Measurements from ENCODE around the gene CKMT2. TPM values are rescaled to one million over a fixed set of nuclear protein-coding genes. Genes with fewer than 3 reads are reported as not detected.

The CKMT2 gene
- total RNA-seq, result 0.27 TPM in 1 of 2 replicates, not detected in the other

DNA sequence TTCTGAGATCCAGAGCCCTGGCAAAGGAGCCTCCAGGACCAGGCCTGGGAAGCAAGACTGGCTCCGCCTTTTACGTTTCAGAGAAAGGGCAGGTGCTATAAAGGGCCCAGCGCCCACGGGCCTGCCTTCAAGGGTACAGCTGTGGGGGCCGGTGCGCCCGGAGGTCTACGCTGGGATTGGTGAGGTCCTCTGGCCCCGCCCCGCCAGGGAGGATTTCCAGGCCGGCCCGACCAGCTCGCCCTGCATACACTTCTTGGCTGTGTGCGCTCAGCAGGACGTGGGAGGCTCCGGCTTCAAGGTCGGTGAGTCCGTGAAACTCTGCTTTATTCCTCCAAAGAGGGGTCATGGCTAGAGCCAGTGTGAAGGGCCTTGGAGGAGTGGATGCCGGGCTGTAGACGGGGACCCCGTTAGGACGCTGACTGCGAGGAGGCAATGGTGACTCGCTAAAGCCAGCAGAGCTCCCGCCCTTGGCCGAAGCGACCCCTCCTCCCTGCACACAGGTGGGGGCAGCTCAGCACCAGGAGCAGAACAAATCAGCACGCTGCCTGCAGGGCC is at the start of gene CKMT2:
TSS of gene CKMT2 (plus strand) at position 243 of the 555 bp plus-strand sequence. CDS start 17,811 bp downstream, outside the sequence.
- intact Hi-C loops (cut with micrococcal nuclease), result no loop called here

DNA sequence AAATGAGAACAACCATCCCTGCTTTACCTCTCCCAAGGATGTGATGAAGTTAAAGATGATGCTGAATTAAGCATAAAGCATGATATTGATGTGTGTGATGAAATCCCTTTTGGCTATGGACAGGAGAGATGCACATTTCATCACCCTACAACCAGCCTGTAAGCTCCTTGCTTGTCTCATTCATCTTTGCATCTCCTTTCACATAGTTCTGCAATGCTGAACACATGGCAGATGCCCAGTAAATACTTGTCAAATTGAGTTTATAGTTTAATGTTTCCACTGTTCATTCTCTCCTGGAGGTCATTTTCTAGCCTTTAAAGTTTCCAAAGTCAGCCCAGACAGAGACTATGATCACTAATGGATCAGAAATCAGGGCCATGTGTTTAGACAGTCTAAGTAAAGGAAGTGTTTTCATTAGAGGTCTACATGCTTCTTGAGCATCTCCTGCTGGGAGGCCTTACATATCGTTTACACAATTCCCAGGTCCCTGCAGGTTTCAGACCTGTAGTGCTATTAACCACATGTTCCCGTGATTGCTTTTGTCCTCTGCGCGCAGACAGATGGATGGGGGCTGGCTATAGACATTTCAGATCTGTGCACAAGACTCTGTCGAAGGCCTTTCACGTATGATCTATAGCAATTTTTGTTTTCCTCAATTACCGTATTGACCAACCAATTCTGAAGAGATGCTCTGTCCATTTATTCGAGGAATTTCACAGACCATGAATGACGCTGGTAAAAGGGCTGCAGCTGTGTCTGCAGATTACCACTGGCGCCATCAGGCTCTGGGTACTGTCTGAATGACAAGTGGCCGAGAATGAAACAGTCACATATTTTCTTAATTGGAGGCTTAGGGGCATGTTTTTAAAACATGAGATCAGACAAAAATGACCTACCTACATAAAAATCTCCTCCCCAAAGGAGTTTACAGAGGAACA is 49.0 kb upstream of the CKMT2 start:
- intact Hi-C loops (cut with micrococcal nuclease), result no loop called here

DNA sequence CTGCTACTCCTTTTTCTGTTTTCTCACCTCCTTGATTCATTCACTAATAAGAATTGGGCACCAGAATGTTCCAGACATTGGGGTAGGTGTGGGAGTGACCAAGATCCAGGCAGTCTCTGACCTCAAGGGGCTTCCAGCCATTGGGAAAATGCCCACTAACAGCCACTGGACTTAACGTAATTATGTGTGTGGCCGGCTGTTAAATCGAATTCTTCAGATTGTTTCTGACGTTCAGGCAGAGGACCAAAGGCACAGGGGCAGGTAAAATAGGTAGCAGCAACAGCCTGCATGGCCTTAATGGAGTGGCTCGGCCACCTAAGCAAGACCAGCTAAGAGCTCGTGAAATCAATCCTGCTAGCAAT is 48.4 kb upstream of the CKMT2 start:
- intact Hi-C loops (cut with micrococcal nuclease), result no loop called here

DNA sequence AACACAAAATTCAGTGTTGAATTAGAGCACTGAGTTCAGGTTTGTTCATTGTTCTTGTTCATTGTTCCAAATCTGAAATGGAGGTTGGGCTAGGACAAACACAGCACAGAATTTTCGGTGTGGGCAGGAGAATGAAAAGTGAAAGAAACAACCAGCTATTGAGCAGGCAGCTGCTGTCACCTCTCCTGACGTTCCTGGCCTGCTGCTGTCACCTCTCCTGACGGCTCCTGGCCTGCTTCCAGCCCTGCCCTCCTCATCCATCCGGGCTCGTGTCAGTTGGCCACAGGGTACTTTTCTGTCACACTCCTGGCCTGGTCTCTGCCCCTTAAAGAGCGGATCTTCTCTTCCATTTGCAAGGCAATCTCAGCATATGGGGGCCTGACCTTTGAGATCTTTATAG is 45.2 kb upstream of the CKMT2 start:
- intact Hi-C loops (cut with micrococcal nuclease), result no loop called here

DNA sequence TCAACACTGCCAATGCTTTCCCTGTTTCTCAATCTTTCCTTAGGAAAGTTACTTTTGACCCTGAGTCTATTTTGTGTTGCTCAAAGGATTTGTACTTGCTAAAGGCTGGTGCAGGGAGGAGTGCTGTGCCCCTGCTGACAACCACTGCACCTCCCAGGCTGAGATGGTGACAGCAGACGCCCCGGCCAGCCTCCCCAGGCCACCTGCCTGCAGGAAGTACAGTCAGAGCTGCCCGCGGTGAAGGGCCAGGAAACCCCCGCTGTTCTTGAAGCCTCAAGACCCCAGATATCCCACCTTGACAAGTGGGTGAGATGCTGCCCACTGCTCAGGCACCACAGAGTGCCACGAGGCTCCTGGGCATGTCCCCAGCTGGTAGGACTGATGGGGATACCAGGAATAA is 44.2 kb upstream of the CKMT2 start:
- intact Hi-C loops (cut with micrococcal nuclease), result no loop called here

DNA sequence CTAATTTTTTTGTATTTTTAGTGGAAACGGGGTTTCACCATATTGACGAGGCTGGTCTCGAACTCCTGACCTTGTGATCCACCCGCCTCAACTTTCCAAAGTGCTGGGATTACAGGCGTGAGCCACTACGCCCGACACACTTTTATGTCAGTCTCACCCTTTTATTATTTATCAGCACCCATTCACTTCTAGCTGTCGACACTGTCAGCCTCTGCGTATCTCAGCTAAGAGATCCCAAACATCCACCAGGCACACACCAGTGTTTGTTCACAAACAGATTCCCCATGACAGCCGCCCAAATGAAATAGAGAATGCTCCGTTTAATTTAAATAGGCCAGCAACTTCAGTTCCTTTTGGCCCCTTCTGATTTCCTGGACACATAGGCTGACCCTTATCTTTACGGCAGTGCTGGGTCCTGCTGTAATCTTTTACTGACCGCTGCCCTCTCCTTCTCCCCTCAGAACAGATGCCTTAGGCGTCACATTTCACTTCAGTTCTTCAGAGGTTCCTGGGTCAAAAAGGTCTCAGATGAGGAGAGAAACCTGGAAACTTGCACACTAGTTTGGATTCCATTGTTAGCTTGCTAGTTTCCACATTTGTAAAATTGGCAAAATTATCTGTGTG is 43.1 kb upstream of the CKMT2 start:
- intact Hi-C loops (cut with micrococcal nuclease), result loop anchor here (5.0 kb wide), 1 partner anchor 228 kb away; the partner anchor contains the start of gene RASGRF2

DNA sequence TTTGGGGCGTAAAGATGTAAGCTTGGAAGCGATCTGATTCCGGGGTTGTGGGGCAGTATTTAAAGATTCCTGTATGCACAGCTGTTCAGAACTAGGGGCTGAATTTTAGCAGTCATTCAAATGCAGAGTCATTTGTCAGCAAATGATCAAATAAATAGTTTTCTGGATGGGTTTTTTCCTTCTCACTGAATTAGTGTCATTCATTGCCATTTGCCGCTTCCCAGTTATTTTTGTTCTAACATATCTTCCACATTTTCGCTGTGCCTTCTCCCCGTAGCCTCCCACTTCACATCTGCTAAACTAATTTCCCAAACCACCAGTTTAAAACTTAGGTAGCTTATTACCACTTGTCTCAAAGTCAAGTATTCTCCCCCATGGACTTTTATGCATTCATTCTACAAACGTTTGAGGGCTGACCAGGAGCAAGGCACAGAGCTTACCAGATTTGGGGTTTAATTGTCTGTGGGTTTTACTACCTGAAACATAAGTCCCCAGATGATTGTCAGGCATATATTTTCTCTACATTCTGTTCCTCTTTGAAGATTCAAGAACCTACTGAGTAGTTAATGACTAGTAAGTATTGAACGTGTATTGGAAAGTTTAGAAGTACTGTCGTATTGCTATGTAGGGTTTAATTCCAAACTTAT is 41.3 kb upstream of the CKMT2 start:
- intact Hi-C loops (cut with micrococcal nuclease), result loop anchor here (5.0 kb wide), 1 partner anchor 230 kb away; the partner anchor contains the start of gene RASGRF2

DNA sequence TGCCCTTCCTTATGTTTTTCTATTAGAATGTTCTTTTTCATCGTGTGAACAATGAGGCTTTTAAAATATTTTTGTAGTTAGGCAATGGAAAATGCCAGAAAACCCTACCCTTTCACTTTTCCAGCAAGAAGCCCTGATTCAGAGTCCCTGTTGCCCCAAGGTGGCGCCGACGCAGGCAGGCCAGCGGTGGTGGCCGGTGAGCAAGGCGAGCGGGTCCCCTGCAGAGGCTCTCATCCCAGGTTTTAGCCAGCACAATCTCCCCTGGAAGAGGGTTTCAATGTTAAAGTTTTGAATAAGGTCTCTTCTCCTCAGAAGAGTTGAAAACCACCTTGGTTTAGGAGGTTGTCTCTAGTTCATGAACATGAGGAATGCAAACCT is 40.8 kb upstream of the CKMT2 start:
- intact Hi-C loops (cut with micrococcal nuclease), result loop anchor here (5.0 kb wide), 1 partner anchor 230 kb away; the partner anchor contains the start of gene RASGRF2

DNA sequence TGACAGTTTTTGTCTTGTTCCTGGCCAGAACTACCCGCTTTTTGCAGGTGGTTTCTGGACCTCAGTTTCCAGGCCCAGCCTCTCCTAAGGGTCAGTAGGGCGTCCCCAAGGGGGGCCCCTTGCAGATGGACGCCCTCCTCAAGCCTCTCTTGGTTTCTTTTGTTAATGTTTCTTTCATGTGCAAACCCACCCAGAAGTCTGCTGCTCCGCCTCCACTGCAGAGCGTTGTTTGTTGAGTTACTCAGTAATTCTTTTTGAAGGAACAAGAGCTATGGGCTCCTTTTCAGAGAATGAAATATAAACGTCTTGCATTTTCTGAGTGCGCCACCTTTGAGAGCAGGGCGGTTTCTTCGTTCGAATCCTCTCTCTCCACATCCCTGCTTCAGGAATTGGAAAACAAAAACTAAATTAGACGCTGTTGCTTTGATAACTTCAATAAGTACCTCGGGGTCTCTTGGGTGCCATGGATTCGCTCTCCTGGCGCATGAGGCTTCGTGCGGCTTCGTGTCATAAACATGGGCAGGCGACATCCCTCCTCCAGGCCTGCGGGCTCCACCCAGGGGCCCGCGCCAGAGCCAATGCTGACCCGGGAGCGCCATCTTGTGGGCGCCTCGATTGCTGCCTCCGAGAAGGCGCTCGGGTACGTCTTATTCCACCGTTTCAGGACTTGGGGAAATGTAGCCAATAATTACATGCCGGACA is 38.3 kb upstream of the CKMT2 start:
- intact Hi-C loops (cut with micrococcal nuclease), result loop anchor here (1.0 to 5.0 kb wide), 9 partner anchors 30 to 848 kb away; partner anchors contain the start of genes RASGRF2 and ZCCHC9

DNA sequence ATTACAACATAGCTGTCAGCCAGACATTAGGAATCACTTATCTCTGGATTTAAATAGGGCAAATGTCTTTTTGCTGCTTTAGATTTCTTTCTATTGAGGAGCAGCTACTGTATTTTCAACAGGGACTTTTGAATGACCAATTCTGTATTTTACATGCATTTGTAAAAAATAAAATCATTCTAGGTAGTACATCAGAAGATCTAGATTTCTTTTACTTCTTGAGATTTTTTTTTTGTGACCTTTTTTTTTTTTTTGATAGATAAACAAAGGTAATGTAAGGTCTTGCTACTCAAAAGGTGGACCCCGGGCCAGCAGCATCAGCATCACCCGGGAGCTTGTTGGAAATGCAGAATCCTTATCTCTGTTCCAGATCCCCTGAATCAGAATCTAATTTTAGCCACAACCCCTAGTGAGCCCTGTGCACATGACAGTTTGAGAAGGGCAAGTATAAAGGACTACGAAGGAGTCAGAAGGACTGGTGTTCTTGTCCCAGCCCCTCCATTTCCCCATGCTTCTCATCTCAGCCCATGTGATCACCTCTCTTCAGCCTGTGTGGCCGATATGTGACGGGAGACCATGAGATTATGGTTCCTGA is 37.7 kb upstream of the CKMT2 start:
- intact Hi-C loops (cut with micrococcal nuclease), result loop anchor here (1.0 to 5.0 kb wide), 8 partner anchors 31 to 849 kb away; partner anchors contain the start of gene ZCCHC9

DNA sequence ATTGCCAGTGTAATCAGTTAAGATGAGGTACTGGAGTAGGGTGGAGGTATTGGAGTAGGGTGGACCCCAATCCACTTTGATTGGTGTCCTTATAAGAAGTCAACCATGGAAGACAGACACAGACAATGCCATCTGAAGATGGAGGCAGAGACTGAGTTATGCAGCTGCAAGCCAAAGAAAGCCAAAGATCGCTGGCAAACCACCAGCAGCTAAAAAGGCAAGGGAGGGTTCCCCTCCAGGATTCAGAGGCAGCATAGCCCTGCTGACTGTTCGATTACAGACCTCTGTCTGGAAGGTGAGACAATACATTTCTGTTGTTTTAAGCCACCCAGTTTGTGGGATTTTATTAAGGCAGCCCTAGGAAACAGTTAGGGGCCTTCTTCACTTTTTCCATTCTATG is 30.5 kb upstream of the CKMT2 start:
- intact Hi-C loops (cut with micrococcal nuclease), result no loop called here

DNA sequence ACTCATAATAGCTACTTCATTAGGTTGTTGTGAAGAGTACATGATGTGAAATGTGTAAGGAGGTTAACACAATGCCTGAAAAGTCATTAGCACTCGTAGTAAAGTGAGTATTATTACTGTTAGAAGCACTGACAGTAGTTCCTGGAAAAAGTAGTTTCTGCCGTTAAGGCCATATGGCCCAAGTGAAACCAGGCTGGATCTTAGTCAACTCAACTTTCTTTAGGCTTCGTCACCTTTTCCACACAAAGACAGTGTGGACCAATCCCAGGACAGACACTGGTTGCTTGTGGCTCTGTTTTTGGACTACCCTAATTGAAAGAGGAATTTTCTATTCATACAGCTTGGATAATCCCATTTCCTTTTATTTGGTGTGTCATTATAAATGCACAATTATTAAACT is 29.4 kb upstream of the CKMT2 start:
- intact Hi-C loops (cut with micrococcal nuclease), result no loop called here

DNA sequence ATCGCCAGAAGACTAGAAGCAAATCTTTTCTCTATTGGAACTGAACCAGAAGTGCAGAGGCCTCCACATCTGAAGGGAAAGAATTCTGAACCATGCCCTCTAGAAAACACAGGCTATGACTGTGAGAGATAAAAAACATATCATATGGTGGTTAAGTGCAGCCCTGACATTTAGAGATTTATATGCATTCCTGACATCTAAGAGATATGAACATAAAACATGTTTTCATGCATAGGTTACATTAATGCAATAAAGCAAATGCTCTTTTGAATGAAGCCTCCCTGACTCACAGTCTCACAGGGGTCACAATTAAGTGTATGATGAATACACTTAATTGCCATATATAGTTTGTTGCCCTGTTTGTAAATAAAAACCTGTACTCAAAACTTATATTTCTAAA is 28.9 kb upstream of the CKMT2 start:
- intact Hi-C loops (cut with micrococcal nuclease), result no loop called here

DNA sequence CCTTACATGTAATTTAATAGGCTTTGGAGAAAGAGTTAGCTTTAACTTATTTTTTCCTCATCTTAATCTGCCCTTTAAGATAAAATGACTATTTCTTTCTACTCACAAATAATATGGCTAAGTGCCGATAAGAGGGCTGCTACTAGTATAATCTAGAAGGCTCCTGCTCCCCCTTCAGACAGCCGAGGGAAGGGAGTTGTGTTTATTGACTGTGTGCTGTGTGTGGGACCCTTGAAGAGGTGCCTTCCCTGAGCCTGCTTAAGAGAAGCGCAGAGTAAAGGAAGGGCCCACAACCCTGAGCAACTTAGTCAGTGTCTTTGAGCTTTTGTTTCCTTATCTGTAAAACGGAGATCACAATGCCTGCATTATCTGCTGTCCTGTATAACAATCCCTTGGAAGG is 28.1 kb upstream of the CKMT2 start:
- intact Hi-C loops (cut with micrococcal nuclease), result no loop called here

DNA sequence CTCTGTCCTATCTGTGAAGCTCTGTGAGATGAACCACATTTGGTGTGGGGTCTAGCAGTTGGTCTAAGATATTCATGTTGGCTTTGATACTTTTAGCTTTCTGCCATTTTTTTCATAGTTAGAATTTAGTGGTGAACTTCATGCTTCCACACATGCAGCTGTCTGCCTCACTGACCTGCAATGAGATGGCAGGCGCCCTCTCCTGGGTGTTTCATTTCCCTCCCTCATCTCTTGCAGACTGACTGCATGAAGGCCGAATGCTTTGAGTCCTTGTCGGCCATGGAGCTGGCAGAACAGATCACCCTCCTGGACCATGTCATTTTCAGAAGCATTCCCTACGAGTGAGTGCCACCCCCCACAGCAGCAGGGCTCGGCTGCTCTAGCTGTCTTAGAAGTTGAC is 26.1 kb upstream of the CKMT2 start:
- intact Hi-C loops (cut with micrococcal nuclease), result no loop called here

DNA sequence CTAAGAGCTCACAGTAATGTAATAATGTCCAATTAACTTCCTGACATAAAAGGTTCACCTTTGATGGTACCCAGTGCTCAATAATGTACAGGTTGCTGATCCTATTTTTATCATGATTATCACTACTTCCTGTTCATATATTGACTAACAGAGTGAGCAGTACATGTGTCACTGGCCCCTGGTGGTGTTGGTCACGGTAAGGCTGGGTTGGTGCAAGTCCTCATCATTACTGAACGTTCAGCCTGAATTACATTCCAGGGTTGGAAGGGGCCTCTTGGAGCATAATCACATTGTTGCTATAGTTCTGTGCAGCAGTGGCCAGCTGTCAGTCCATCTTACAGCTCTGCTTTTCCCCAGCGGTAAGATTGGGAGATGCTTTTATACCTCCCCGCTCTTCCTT is 24.2 kb upstream of the CKMT2 start:
- intact Hi-C loops (cut with micrococcal nuclease), result no loop called here

DNA sequence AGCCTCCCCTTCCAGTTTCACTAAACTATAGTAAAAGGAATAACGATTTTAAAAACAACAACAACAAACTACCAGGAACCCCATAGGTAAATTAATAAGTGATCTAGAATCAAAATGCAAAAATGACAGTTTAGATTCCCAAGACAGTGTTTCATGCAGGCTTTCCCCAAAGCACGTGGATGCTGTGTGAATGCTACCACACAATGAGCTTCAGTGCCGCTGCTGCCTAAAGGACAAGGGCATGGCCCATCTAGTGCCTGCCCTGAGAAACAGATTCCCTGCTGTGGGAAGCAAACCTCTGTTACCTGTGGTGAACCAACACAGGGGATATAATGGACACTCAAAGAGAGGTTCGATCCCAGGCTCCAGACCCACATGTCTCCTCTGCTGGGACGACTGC is 23.7 kb upstream of the CKMT2 start:
- intact Hi-C loops (cut with micrococcal nuclease), result no loop called here

DNA sequence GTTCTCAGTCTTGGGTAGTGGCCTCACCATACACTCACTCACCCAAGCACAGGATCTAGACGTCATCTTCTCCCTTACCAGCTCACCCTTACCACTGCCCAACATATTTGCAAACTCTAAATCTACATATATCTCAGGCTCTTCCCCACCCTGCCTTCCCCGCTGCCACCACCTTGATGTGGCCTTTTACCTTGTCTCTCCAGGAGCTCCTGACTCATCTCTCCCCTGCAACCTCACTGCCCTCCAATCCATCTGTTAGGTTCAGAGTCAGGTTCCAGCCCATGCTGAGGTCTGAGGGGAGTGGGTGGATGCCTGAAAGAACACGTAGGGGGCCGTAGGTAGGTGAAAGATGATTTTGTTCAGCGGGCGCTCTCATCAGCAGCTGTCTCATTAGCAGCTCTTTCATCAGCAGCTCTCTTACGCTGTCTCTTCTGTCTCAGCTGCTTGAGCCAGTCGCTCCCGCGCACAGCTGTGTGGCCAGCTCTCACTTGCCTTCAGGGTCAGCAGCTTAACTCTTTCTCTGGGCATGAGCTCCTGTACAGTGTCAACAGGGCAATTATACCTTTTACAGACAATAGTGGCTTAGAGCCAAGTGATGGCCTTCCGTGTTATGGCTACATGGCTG is 23.1 kb upstream of the CKMT2 start:
- intact Hi-C loops (cut with micrococcal nuclease), result no loop called here

DNA sequence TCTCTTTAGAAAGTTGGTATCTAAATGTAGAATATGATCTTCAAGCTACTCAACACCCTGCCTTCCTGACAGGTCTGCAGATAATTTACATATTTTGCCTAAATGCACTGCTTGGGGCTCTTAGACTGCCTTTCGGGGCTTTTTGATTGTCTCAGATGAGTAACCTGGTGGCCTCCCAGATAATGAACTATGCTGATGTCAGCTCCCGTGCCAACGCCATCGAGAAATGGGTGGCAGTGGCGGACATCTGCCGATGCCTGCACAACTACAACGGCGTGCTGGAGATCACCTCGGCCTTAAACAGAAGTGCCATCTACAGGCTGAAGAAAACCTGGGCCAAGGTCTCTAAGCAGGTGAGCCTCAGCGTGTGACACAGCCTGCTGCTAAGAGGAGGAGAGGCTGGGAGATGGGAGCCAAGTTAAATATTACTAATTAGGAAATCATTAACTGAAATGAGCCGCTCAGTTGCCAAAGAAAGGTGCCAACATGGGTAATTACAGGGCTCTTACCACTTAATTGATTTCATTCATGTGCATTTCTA is 20.8 kb upstream of the CKMT2 start:
- intact Hi-C loops (cut with micrococcal nuclease), result no loop called here

DNA sequence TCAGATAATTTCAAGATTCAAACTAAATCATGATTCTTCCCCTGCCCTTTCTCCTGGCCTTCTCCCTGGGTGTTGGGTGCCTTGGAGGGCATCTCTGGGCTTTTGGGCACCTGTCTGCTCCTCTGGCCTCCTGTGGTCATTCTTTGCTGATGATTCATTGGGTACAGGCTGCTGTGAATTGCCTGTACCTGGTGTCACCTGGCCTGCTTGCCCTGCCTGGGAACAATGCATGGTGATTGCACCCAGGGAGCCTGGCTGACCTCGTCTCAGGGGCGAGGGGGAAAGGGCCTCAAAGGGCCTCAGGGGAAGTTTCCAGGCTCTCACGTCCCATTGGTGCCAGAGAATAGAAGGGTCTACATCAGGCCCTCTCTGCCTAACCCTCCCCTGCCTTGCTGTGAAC is 20.1 kb upstream of the CKMT2 start:
- intact Hi-C loops (cut with micrococcal nuclease), result no loop called here
